KMS-11 (cell line): ENCODE results near the gene NREP.
A peak's percentile ranks its signal among the peaks of the same experiment; 100 is the strongest.

ENCODE experiments used
- H2AFZ ChIP-seq: fragments of 200-600 bp; sonication (generic); 2 replicates; pipeline ENCODE4 v1.6.1; 2016; ENCODE audit warnings: antibody characterized with exemption, mixed run types, low read depth
- H3K27ac ChIP-seq: fragments of 200-600 bp; sonication (generic); 2 replicates; pipeline ENCODE4 v1.6.1; 2016; ENCODE audit warnings: mild to moderate bottlenecking, mixed run types
- H3K27me3 ChIP-seq: fragments of 200-600 bp; sonication (generic); 2 replicates; pipeline ENCODE4 v1.6.1; 2017; ENCODE audit warnings: mild to moderate bottlenecking, low read depth, mixed run types, moderate library complexity; ENCODE audit not compliant: insufficient read depth
- H3K36me3 ChIP-seq: fragments of 200-600 bp; sonication (generic); 2 replicates; pipeline ENCODE4 v1.6.1; 2017; ENCODE audit warnings: mild to moderate bottlenecking, mixed run types; ENCODE audit not compliant: insufficient read depth
- H3K4me1 ChIP-seq: fragments of 200-600 bp; sonication (generic); 2 replicates; pipeline ENCODE4 v1.6.1; 2016; ENCODE audit warnings: mild to moderate bottlenecking, low read depth, mixed run types; ENCODE audit not compliant: poor library complexity, severe bottlenecking
- H3K4me2 ChIP-seq: fragments of 200-600 bp; sonication (generic); 2 replicates; pipeline ENCODE4 v1.7.0; 2016; ENCODE audit warnings: mild to moderate bottlenecking, mixed run types
- H3K4me3 ChIP-seq: fragments of 200-600 bp; sonication (generic); IDR thresholded peaks from 2 replicates; pipeline ENCODE4 v1.6.1; 2017; ENCODE audit warnings: low read depth, low read length, mixed read lengths; ENCODE audit not compliant: insufficient read depth
- H3K79me2 ChIP-seq: fragments of 200-600 bp; sonication (generic); 2 replicates; pipeline ENCODE4 v1.6.1; 2016; ENCODE audit warnings: low read depth, mixed run types; ENCODE audit not compliant: insufficient read depth
- H3K9ac ChIP-seq: fragments of 200-600 bp; sonication (generic); 2 replicates; pipeline ENCODE4 v1.6.1; 2016; ENCODE audit warnings: mild to moderate bottlenecking, mixed run types
- H4K20me1 ChIP-seq: fragments of 200-600 bp; sonication (generic); 2 replicates; pipeline ENCODE4 v1.6.1; 2016; ENCODE audit warnings: mild to moderate bottlenecking, mixed run types; ENCODE audit not compliant: insufficient read depth
- TF ChIP-seq, protein P1 (sequence below): fragments of 200-600 bp; sonication (generic); conservative IDR thresholded peaks from 2 replicates; pipeline ENCODE4 v1.6.1; 2017; ENCODE audit warnings: low read depth, mild to moderate bottlenecking, antibody characterized with exemption, low read length, moderate library complexity, mixed read lengths

NREP gene

DNA sequence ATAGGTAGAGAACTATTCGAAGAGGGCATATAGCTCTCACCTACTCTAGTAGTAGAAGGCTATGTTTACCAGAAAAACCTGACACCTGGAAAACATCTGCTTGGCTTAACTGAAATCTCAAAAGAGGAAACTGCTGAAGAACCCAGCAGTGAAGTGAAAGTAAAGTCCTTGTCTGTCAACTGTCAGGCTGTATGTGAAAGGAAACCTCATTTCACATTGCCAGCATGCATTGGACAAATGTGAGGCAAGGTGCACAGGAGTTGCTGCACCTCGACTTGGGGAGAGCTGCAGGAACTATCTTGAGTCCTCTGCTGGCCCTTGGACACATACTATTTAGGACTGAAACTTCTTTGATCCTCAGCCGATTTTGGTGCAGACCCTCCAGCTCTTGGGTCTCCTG lies 53.3 kb downstream of the NREP start:
- Histone ChIP-seq H3K36me3 (no peaks in the 10 kb centered on the region), H3K9ac (no peak overlapping the region), H3K4me2 (peak overlapping the region; percentile 21; the same call in 1 of the 2 replicates), H3K79me2 (no peaks in the 10 kb centered on the region), H3K27me3 (no peaks in the 10 kb centered on the region), H3K4me1 (peaks cover 10% of the 10 kb centered on the region), H3K27ac (no peak overlapping the region), H2AFZ (no peak overlapping the region), H3K4me3 (no peak overlapping the region), H4K20me1 (no peaks in the 10 kb centered on the region)
- TF ChIP-seq, protein P1, sequence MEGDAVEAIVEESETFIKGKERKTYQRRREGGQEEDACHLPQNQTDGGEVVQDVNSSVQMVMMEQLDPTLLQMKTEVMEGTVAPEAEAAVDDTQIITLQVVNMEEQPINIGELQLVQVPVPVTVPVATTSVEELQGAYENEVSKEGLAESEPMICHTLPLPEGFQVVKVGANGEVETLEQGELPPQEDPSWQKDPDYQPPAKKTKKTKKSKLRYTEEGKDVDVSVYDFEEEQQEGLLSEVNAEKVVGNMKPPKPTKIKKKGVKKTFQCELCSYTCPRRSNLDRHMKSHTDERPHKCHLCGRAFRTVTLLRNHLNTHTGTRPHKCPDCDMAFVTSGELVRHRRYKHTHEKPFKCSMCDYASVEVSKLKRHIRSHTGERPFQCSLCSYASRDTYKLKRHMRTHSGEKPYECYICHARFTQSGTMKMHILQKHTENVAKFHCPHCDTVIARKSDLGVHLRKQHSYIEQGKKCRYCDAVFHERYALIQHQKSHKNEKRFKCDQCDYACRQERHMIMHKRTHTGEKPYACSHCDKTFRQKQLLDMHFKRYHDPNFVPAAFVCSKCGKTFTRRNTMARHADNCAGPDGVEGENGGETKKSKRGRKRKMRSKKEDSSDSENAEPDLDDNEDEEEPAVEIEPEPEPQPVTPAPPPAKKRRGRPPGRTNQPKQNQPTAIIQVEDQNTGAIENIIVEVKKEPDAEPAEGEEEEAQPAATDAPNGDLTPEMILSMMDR = no peak

DNA sequence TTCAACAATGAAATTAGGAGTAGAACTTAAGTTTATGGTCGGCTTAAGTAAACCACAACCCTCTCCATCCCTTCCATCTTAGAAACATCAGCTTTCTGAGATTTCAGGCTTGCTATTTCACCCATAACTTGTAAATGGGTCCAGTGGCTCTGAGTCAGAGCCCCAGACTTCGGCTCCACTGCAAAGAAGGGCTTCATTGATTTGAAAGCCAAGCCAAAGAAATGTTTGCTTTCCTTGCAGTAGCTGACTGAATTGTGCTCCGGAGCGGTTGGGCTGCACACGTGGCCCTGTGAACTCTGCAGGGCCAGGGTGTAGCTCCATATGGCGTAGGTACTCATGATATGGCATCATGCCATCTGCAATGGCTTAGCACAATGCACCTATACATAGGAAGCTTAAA lies 57.0 kb downstream of the NREP start:
- Histone ChIP-seq H2AFZ (no peak overlapping the region), H3K36me3 (no peaks in the 10 kb centered on the region), H3K9ac (no peak overlapping the region), H3K4me1 (peaks cover 10% of the 10 kb centered on the region), H3K27me3 (no peaks in the 10 kb centered on the region), H3K4me3 (no peak overlapping the region), H3K79me2 (no peaks in the 10 kb centered on the region), H3K27ac (no peak overlapping the region), H3K4me2 (no peak overlapping the region), H4K20me1 (no peaks in the 10 kb centered on the region)
- TF ChIP-seq, protein P1 = no peak

DNA sequence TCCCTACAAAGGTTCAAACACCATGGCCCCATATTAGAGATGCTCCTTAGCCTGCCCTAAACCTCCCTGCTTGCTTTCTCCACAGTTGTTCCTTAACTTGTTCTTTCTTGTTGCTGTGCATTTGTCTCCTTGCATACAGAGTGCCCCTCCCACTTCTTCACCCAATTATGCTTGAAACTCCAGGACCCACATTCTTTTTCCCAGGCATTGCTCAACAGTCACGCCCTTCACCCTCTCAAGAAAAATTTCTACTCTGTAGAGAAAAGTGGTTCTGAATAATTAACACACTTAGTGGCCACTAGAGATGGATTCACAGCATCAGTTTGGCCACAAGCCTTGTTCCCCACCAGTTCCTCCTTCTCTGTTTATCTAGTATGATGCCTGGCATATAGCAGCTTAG lies 57.7 kb downstream of the NREP start:
- Histone ChIP-seq H3K27ac (no peak overlapping the region), H3K4me1 (peaks cover 10% of the 10 kb centered on the region), H3K4me3 (no peak overlapping the region), H3K79me2 (no peaks in the 10 kb centered on the region), H3K9ac (no peak overlapping the region), H4K20me1 (no peaks in the 10 kb centered on the region), H3K36me3 (no peaks in the 10 kb centered on the region), H2AFZ (no peak overlapping the region), H3K27me3 (no peaks in the 10 kb centered on the region), H3K4me2 (no peak overlapping the region)
- TF ChIP-seq, protein P1 = no peak

DNA sequence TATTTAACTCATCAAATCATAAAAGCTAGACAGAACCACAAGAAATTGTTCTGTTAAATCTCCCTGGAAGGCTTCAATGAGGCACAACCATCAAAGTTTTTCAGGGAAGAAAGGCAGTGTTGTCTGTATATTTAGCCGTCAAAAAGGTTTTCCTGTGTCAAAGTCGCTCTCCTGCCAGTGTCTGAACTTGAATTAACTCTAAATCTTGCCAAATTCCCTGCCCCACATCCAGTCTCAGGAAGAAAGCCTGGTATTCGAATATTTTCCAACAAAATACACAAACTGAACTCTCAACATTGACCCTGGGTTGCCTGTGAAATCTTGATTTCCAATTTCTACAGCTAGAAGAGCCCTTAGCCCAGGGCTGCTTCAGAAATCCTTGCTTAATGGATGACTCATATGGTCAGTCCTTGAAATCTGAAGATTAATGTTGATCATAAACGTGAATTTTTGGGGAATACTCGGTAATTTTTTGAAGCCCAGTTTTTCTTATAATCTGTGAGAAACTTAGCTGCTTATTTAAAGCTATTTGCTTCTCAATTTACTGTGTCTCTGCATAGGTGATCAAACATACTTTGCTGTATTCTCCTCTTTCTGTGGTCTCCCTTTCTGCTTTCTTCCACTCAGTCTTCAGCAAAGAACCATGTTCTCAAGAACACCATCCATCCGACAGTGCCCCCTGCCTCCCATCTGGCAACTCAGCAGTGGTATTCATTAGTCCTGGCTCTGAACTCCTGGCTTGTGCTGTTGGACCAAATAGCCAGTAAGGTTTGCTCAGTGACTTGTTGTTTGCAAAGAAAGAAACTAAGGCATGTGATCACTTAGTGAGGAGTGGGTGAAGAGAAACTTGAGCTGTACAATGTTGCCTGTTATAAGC lies 58.9 kb downstream of the NREP start:
- no peak overlapping the region for H3K4me2 ChIP-seq
- H2AFZ ChIP-seq = no peak overlapping the region
- H3K4me1 ChIP-seq = peaks cover under 1% of the 10 kb centered on the region
- no peak overlapping the region for H3K4me3 ChIP-seq
- no peak overlapping the region for H3K9ac ChIP-seq
- H3K27ac ChIP-seq = no peak overlapping the region
- no peaks in the 10 kb centered on the region for H3K79me2 ChIP-seq
- no peaks in the 10 kb centered on the region for H3K27me3 ChIP-seq
- H3K36me3 ChIP-seq = no peaks in the 10 kb centered on the region
- no peaks in the 10 kb centered on the region for H4K20me1 ChIP-seq
- TF ChIP-seq, protein P1 = no peak
